ENCODE data around the gene POLR2H.

The POLR2H gene

GRCh38 chr3:184384342-184384741 is 22.8 kb downstream of the POLR2H start:
- DNase-seq (ENCODE audit: low read depth, low spot score): no peak
- no peak for TF ChIP-seq CTCF (IDR thresholded peaks at IDR 0.05; ENCODE audit: insufficient read depth, low read length, missing control alignments)
- ChIA-PET CTCF (interaction anchor here (0.9 to 4.8 kb wide), 3 partner anchors 12 to 157 kb away, joined by 3 to 43 read pairs (median 8); no protein-coding TSS in a partner anchor), POLR2A (no interaction called here)
- H3K4me3 ChIP-seq (ENCODE audit: low read depth, low read length): no peak overlapping the region

- TF ChIP-seq CTCF (IDR thresholded peaks at IDR 0.05; ENCODE audit: insufficient read depth, low read length, missing control alignments): no peak
- no peak for DNase-seq (ENCODE audit: low read depth, low spot score)
- POLR2A ChIA-PET: no interaction called here
- no peak overlapping the region for H3K4me3 ChIP-seq (ENCODE audit: low read depth, low read length)
- CTCF ChIA-PET: interaction anchor here (0.8 to 4.8 kb wide), 5 partner anchors 13 to 157 kb away, joined by 3 to 43 read pairs (median 5); no protein-coding TSS in a partner anchor
Measured at GRCh38 chr3:184384856-184385422, 23.4 kb downstream of the POLR2H start.

- no peak for TF ChIP-seq CTCF (IDR thresholded peaks at IDR 0.05; ENCODE audit: insufficient read depth, low read length, missing control alignments)
- no peak overlapping the region for H3K4me3 ChIP-seq (ENCODE audit: low read depth, low read length)
- POLR2A ChIA-PET: no interaction called here
- CTCF ChIA-PET: interaction anchor here (0.6 to 4.8 kb wide), 3 partner anchors 14 to 501 kb away, joined by 3 to 43 read pairs (median 5); no protein-coding TSS in a partner anchor
- DNase-seq (ENCODE audit: low read depth, low spot score): no peak
Measured at GRCh38 chr3:184386047-184386806, 24.7 kb downstream of the POLR2H start.

- DNase-seq (ENCODE audit: low read depth, low spot score): no peak
- POLR2A ChIA-PET: no interaction called here
- no peak overlapping the region for H3K4me3 ChIP-seq (ENCODE audit: low read depth, low read length)
- no peak for TF ChIP-seq CTCF (IDR thresholded peaks at IDR 0.05; ENCODE audit: insufficient read depth, low read length, missing control alignments)
- CTCF ChIA-PET: interaction anchor here (1.1 to 4.8 kb wide), 2 partner anchors 15 to 126 kb away, joined by 3 to 43 read pairs; no protein-coding TSS in a partner anchor
Measured at GRCh38 chr3:184387174-184387714, 25.7 kb downstream of the POLR2H start.

GRCh38 chr3:184388164-184388935 is 26.8 kb downstream of the POLR2H start:
- TF ChIP-seq CTCF (IDR thresholded peaks at IDR 0.05; ENCODE audit: insufficient read depth, low read length, missing control alignments): no peak
- no peak for DNase-seq (ENCODE audit: low read depth, low spot score)
- ChIA-PET CTCF (interaction anchor here (1.0 to 6.2 kb wide), 6 partner anchors 13 to 125 kb away, joined by 3 to 41 read pairs (median 3); no protein-coding TSS in a partner anchor), POLR2A (no interaction called here)
- H3K4me3 ChIP-seq (ENCODE audit: low read depth, low read length): no peak overlapping the region
